Measurements from ENCODE around the gene FHOD3.

DNA sequence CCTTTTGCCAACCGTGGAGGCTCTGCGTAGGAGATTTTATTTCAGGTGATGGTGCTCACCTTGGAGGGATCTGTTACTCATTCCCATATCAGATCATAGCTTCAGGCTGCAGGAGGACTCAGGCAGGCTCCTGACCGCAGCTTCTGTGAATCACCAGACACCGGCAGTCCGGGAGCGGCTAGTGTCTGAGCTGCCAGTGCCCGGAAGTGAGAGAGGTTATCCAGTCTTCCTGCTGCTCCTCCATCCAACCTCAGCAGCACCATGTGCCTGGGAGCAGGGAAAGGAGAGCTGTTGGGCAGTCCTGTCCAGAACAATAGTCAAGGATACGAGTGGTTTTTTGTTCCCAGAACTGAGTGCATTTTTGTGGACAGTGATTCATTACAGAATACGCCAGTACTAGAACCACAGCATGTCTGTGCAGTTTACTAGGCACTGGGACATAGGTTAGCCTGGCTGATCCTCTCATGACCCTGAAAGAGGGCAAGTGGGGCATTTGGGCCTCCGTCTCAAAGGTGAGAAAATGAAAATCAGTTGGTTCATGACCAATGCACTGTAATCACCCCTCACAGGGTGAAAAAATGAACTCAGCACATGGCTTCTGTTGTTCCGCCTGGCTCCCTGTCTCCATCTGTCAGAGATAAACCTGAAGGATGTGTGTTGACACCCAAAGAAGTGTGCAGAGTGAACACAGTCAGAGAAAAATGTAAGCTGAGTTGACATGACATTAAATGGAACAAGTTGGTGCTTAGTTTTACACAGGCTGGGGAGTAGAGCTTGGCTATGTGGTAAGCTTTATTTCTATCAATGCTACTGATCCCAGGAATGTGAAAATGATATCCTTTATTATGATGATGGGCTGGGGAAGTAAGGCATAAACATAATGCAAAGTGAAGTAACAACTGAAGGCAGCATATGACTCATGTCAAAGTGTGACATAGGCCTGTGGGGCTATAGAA is 12.2 kb downstream of the FHOD3 start:
- TF ChIP-seq CTCF (IDR thresholded peaks at IDR 0.05) = no peak
- no peak for TF ChIP-seq POLR2A (IDR thresholded peaks at IDR 0.05)
